ENCODE data around the gene TBC1D16.

- TF ChIP-seq, protein P1, sequence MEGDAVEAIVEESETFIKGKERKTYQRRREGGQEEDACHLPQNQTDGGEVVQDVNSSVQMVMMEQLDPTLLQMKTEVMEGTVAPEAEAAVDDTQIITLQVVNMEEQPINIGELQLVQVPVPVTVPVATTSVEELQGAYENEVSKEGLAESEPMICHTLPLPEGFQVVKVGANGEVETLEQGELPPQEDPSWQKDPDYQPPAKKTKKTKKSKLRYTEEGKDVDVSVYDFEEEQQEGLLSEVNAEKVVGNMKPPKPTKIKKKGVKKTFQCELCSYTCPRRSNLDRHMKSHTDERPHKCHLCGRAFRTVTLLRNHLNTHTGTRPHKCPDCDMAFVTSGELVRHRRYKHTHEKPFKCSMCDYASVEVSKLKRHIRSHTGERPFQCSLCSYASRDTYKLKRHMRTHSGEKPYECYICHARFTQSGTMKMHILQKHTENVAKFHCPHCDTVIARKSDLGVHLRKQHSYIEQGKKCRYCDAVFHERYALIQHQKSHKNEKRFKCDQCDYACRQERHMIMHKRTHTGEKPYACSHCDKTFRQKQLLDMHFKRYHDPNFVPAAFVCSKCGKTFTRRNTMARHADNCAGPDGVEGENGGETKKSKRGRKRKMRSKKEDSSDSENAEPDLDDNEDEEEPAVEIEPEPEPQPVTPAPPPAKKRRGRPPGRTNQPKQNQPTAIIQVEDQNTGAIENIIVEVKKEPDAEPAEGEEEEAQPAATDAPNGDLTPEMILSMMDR (conservative IDR thresholded peaks at IDR 0.05): no peak
- no peak for TF ChIP-seq ZFX (IDR thresholded peaks at IDR 0.05)
Measured at GRCh38 chr17:80012765-80013741, 22.6 kb downstream of the TBC1D16 start.

Data from C4-2B (cell line).